Suprapubic skin (tissue), 4 donors: Measurements from ENCODE around the gene NUCB1. TPM values are rescaled to one million over a fixed set of nuclear protein-coding genes. Genes with fewer than 3 reads are reported as not detected.
"Not testable (repeated sequence)": the region's sequence is repeated elsewhere in the genome, so short reads cannot be mapped to it uniquely, and the experiment has no call there.

Source experiments
- DNase-seq, 2 donors: peaks; one replicate each; pipeline ENCODE4 v3.0.0-alpha.2; 2019; ENCODE audit warnings: low spot score in 2 of 2
- H3K27ac ChIP-seq: fragments of 200-600 bp; sonication (generic); one replicate; pipeline ENCODE4 v1.5.1; 2019
- H3K27me3 ChIP-seq: fragments of 200-600 bp; sonication (generic); one replicate; pipeline ENCODE4 v1.5.1; 2019
- H3K36me3 ChIP-seq: fragments of 200-600 bp; sonication (generic); one replicate; pipeline ENCODE4 v1.5.1; 2019
- H3K4me1 ChIP-seq: fragments of 200-600 bp; sonication (generic); one replicate; pipeline ENCODE4 v1.5.1; 2019
- H3K4me3 ChIP-seq: fragments of 200-600 bp; sonication (generic); one replicate; pipeline ENCODE4 v1.5.1; 2019; ENCODE audit warnings: mild to moderate bottlenecking
- H3K9me3 ChIP-seq: fragments of 200-600 bp; sonication (generic); one replicate; pipeline ENCODE4 v1.5.1; 2019
- CTCF ChIP-seq, 2 donors: fragments of 200-600 bp in 1 of 2; fragments of 450-650 bp in 1 of 2; sonication (generic) in 1 of 2; IDR thresholded peaks; one replicate each; pipeline ENCODE4 v1.5.1; 2016 to 2019; ENCODE audit warnings: antibody characterized with exemption in 2 of 2, mild to moderate bottlenecking in 1 of 2, moderate library complexity in 1 of 2
- EP300 ChIP-seq: sonication (generic); formaldehyde crosslinking; IDR thresholded peaks from one replicate; pipeline ENCODE4 v1.6.1; 2017; ENCODE audit warnings: antibody characterized with exemption
- POLR2A ChIP-seq, 2 donors: fragments of 450-650 bp; IDR thresholded peaks; one replicate each; pipeline ENCODE4 v1.6.1; 2017; ENCODE audit warnings: antibody characterized with exemption in 2 of 2, mild to moderate bottlenecking in 2 of 2, moderate library complexity in 2 of 2
- POLR2AphosphoS5 ChIP-seq, 3 donors: sonication (generic); formaldehyde crosslinking; IDR thresholded peaks; one replicate each; pipeline ENCODE4 v1.6.1; 2017; ENCODE audit warnings: antibody characterized with exemption in 3 of 3
- WGBS: methylation state at CpG from one replicate; pipeline ENCODE4 v1.1.5; 2018; 5-methylcytosine and 5-hydroxymethylcytosine counted together
- total RNA-seq, 4 donors: library from RNA; depleted of rRNA; stranded (reverse); fragments of >200 nt; gene quantifications; one replicate each; pipeline ENCODE4 v1.1.0, GENCODE V29; 2016

Gene NUCB1
- total RNA-seq, 4 donors from 2014 or later = 132 to 220 (median 204) TPM

- TF ChIP-seq POLR2A (IDR thresholded peaks at IDR 0.05) (no peak), POLR2AphosphoS5 (IDR thresholded peaks at IDR 0.05) (no peak), CTCF (IDR thresholded peaks at IDR 0.05) (no peak)
- H3K4me1 ChIP-seq = no peaks in the 10 kb centered on the region
- DNase-seq = no peak
- H3K4me3 ChIP-seq = no peak overlapping the region
- no peak overlapping the region for H3K27ac ChIP-seq
- peaks cover 67% of the 10 kb centered on the region for H3K36me3 ChIP-seq
- no peaks in the 10 kb centered on the region for H3K9me3 ChIP-seq
- H3K27me3 ChIP-seq = no peaks in the 10 kb centered on the region
- 62% methylated on average over 3 of the region's 10 CpGs for WGBS
Measured at GRCh38 chr19:48920949-48921348, 20.8 kb downstream of the NUCB1 start.

- peaks cover 3% of the 10 kb centered on the region for H3K4me1 ChIP-seq
- TF ChIP-seq POLR2AphosphoS5 (IDR thresholded peaks at IDR 0.05) (no peak), EP300 (no peak), POLR2A (IDR thresholded peaks at IDR 0.05) (no peak), CTCF (IDR thresholded peaks at IDR 0.05) (no peak)
- DNase-seq = no peak
- peaks cover 57% of the 10 kb centered on the region for H3K36me3 ChIP-seq
- H3K9me3 ChIP-seq = no peaks in the 10 kb centered on the region
- H3K27me3 ChIP-seq = no peaks in the 10 kb centered on the region
- no peak overlapping the region for H3K4me3 ChIP-seq
- no peak overlapping the region for H3K27ac ChIP-seq
- 84% methylated on average over 8 of the region's 12 CpGs for WGBS
Measured at GRCh38 chr19:48921721-48922500, 21.8 kb downstream of the NUCB1 start.

DNA sequence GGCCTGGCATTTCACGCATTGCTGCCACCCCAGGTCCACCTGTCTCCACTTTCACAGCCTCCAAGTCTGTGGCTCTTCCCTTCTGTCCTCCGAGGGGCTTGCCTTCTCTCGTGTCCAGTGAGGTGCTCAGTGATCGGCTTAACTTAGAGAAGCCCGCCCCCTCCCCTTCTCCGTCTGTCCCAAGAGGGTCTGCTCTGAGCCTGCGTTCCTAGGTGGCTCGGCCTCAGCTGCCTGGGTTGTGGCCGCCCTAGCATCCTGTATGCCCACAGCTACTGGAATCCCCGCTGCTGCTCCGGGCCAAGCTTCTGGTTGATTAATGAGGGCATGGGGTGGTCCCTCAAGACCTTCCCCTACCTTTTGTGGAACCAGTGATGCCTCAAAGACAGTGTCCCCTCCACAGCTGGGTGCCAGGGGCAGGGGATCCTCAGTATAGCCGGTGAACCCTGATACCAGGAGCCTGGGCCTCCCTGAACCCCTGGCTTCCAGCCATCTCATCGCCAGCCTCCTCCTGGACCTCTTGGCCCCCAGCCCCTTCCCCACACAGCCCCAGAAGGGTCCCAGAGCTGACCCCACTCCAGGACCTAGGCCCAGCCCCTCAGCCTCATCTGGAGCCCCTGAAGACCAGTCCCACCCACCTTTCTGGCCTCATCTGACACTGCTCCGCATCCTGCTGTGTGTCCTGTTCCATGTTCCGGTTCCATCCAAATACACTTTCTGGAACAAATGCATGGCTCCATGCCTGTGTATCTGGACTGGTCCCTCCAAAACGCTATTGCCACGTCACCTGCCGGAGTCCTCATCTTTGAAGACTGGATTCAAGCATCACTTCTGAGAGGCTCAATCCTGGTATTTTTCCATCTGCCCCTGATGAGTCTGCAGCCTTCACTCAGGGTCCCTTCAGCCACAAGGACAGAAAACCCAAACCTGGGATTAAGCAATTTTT is 22.7 kb downstream of the NUCB1 start:
- no peak for DNase-seq
- H3K27me3 ChIP-seq = no peaks in the 10 kb centered on the region
- H3K27ac ChIP-seq = no peak overlapping the region
- peaks cover 7% of the 10 kb centered on the region for H3K4me1 ChIP-seq
- H3K9me3 ChIP-seq = no peaks in the 10 kb centered on the region
- H3K4me3 ChIP-seq = no peak overlapping the region
- TF ChIP-seq POLR2AphosphoS5 (IDR thresholded peaks at IDR 0.05) (no peak), EP300 (no peak), POLR2A (IDR thresholded peaks at IDR 0.05) (no peak), CTCF (IDR thresholded peaks at IDR 0.05) (no peak)
- peaks cover 50% of the 10 kb centered on the region for H3K36me3 ChIP-seq
- WGBS = 92% methylated on average over 18 of the region's 18 CpGs

DNA sequence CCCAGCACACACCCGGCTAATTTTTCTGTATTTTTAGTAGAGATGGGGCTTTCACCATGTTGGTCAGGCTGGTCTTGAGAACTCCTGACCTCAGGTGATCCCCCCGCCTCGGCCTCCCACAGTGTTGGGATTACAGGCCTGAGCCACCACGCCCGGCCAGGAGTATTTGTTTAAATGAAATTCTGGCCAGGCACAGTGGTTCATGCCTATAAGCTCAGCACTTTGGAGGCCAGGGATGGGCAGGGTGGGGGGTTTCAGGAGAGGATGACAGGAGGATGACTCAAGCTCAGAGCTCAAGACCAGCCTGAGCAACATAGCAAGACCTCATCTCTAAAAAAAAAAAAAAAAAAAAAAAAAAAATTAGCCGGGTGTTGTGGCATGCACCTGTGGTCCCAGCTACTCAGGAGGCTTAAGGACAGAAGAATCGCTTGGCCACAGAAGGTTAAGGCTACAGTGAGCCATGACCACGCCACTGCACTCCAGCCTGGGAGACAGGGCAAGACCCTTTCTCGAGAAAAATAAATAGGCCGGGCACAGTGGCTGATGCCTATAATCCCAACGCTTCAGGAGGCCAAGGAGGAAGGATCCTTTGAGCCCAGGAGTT is 25.2 kb downstream of the NUCB1 start:
- TF ChIP-seq POLR2AphosphoS5 (IDR thresholded peaks at IDR 0.05) (no peak), CTCF (IDR thresholded peaks at IDR 0.05) (no peak), POLR2A (IDR thresholded peaks at IDR 0.05) (no peak), EP300 (no peak)
- no peaks in the 10 kb centered on the region for H3K9me3 ChIP-seq
- no peak overlapping the region for H3K27ac ChIP-seq
- WGBS = 85% methylated on average over 11 of the region's 11 CpGs
- H3K4me1 ChIP-seq = peaks cover 7% of the 10 kb centered on the region
- H3K36me3 ChIP-seq = peaks cover 29% of the 10 kb centered on the region
- no peak overlapping the region for H3K4me3 ChIP-seq
- H3K27me3 ChIP-seq = no peaks in the 10 kb centered on the region
- no peak for DNase-seq

- not testable (repeated sequence) for H3K4me1 ChIP-seq, DNase-seq, H3K4me3 ChIP-seq, H3K9me3 ChIP-seq, H3K27me3 ChIP-seq, H3K27ac ChIP-seq
- WGBS = 78% methylated on average over 8 of the region's 8 CpGs
- H3K36me3 ChIP-seq = peaks cover 23% of the 10 kb centered on the region
Measured at GRCh38 chr19:48925890-48926289, 25.8 kb downstream of the NUCB1 start.
